Omental fat pad (tissue), 4 donors: ENCODE data around the gene IL11. TPM values are rescaled to one million over a fixed set of nuclear protein-coding genes. Genes with fewer than 3 reads are reported as not detected.

Experiments
- ATAC-seq: fragments of 150-250 bp; one replicate; pipeline ENCODE4 v1.9.1; 2016; ENCODE audit warnings: mild to moderate bottlenecking, moderate library complexity; ENCODE audit not compliant: low FRiP score
- DNase-seq: peaks from one replicate; pipeline ENCODE4 v3.0.0-alpha.2; 2019; ENCODE audit warnings: low spot score
- total RNA-seq, 4 donors: library from RNA; depleted of rRNA; stranded (reverse); fragments of >200 nt; gene quantifications; one replicate each; pipeline ENCODE4 v1.1.0, GENCODE V29; 2016
- TF ChIP-seq, protein P1 (sequence below), 3 donors: fragments of 450-650 bp; IDR thresholded peaks; one replicate each; pipeline ENCODE4 v1.5.1; 2016 to 2017; ENCODE audit warnings: antibody characterized with exemption in 3 of 3, mild to moderate bottlenecking in 3 of 3, moderate library complexity in 2 of 3

IL11 gene
- total RNA-seq, 4 donors from 2014 or later: 0.28 to 1.2 TPM; not detected in 2

DNA sequence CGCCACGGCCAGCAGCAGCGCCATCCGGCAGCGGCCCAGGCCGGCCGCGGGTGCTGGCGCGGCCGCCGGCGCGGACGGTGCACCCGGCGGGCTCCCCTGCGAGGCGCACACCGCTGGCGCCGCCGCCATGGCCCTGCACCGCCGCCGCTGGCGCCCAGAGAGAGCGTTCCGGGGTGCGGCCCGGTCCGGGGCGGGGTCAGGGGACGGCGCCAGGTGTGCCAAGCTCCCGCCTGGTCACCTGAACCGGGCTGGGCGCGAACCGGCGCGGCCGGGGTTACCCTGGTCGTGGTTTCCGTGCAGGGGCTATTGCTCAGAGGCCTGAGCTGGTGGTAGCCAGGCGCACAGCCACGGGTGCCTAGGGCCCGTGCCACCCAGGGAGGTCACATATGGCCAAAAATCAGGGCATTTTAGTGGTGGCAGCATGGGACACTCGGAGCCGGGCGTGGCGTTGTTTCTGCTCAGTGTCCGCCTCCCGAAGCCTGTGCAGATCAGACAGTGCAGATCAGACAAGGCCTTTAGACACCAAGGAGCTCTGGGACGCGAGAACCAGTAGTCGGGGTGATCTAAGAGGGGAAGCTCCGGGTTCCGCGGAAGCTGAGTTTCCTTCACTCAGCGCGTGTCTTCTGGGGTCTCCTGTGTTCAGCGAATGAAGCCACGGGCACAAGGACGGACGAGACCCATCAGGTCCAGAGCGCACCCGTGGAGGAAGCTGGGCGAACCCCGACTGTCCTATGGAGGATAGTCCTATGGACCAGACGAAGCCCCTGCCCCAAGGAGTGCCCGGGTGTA is 14.1 kb upstream of the IL11 start, which contains the start of gene TMEM238:
Gene TMEM238 (minus strand): TSS at position 162 of the 789 bp plus-strand sequence. CDS start 33 bp downstream, at position 129.
- peak; percentile 1 for ATAC-seq
- TF ChIP-seq, protein P1, sequence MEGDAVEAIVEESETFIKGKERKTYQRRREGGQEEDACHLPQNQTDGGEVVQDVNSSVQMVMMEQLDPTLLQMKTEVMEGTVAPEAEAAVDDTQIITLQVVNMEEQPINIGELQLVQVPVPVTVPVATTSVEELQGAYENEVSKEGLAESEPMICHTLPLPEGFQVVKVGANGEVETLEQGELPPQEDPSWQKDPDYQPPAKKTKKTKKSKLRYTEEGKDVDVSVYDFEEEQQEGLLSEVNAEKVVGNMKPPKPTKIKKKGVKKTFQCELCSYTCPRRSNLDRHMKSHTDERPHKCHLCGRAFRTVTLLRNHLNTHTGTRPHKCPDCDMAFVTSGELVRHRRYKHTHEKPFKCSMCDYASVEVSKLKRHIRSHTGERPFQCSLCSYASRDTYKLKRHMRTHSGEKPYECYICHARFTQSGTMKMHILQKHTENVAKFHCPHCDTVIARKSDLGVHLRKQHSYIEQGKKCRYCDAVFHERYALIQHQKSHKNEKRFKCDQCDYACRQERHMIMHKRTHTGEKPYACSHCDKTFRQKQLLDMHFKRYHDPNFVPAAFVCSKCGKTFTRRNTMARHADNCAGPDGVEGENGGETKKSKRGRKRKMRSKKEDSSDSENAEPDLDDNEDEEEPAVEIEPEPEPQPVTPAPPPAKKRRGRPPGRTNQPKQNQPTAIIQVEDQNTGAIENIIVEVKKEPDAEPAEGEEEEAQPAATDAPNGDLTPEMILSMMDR (IDR thresholded peaks at IDR 0.05): no peak
- no peak for DNase-seq

DNA sequence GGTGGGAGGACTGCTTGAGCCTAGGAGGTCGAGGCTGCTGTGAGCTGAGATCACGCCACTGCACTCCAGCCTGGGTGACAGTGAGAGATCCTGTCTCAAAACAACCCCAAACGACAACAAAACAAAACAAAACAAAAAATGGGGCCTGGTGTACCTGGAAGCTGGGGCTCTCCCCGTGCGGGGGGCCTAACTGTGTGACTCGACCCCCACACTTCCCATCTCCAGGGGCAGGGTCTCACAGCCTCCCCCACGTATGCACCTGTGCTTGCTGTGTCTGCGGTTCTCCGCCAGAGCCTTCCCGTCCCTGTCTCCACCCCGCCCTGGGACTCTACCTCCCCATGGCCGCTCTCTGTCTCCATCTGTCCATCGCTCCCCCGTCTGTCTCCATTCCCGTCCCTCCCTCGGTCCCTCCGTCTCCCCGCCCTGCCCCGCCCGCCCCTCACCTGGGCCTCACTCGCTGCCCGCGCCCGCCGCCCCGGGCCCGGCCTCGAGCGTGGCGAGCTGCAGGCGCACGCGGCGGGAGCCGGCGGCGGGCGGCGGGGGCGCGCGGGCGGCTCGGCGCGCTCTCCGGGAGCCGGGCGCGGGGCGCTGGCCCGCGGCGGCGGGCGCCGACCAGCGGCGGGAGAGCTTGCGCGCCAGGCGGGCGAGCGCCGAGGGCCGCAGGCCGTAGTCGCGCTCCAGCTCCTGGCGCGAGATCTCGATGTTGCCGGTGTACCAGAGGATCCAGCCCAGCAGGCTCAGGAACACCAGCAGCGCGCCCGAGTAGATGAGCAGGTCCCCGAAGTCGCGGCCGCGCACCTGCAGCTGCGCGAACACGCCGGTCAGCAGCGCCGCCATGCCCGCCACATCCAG is 13.2 kb upstream of the IL11 start:
- no peak for DNase-seq

DNA sequence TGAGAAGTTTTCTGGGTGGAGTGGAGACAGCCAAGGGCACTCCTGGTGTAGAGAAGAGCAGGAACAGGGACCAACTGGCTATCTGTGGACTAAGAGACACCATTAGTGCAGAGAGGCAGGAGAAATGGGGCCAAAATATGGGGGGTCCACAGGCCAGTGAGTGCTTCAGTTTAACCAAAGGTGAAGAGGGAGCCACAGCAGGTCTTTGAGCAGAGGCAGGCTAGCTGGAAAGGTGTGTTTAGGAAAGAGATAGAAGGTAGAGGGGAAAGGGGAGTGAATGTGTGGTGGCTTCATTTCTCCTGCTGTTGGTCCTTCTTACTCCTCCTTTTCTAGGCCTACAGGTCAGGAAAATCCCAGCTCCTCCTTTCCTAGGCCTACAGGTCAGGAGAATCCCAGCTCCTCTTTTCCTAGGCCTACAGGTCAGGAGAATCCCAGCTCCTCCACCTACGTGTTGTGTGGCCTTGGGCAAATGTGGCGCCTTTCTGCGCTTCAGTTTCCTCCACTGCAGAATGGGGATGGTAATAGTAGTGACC is 12.3 kb upstream of the IL11 start:
- no peak for DNase-seq
- no peak for ATAC-seq
- TF ChIP-seq, protein P1 (IDR thresholded peaks at IDR 0.05): no peak

More for the DNA sequence above, 13.2 kb upstream of the IL11 start:
- TF ChIP-seq, protein P1 (IDR thresholded peaks at IDR 0.05): no peak
- ATAC-seq: peak; percentile 39

DNA sequence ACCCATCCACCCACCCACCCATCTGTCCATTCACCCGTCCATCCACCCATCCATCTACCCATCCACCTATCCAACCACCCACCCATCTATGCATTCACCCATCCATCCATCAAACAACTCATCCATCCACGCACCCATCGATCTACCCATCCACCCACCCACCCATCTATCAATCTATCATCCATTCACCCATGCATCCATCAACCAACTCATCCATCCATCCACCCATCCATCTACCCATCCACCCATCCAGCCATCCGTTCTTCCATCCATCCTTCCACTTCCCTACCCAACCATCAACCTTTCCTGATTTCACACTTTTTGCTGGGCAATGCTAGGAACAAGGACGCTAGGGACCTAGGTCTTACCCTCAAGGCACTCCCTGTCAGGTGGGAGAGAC is 11.8 kb upstream of the IL11 start:
- TF ChIP-seq, protein P1 (IDR thresholded peaks at IDR 0.05): no peak
- no peak for ATAC-seq
- no peak for DNase-seq

DNA sequence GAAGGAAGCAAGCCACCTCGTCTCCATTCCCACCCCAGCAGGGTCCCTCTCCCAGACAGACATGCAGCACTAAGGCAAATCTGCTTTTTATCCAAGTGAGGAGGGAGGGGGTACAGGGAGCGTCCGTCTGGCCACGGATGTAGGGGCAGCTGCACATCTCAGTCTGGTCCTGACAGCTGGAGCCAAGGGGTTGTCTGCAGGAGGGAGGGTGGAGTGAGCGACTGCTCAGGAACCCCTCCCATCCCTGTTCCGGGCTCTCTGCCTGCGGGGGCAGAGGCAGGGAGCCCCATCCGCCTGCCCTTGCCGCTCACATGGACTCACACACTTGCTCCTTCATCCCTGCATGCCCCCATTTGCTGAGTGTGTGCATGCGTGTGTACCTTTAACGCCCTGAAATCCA is 8.9 kb upstream of the IL11 start:
- ATAC-seq: no peak
- TF ChIP-seq, protein P1 (IDR thresholded peaks at IDR 0.05): no peak

DNA sequence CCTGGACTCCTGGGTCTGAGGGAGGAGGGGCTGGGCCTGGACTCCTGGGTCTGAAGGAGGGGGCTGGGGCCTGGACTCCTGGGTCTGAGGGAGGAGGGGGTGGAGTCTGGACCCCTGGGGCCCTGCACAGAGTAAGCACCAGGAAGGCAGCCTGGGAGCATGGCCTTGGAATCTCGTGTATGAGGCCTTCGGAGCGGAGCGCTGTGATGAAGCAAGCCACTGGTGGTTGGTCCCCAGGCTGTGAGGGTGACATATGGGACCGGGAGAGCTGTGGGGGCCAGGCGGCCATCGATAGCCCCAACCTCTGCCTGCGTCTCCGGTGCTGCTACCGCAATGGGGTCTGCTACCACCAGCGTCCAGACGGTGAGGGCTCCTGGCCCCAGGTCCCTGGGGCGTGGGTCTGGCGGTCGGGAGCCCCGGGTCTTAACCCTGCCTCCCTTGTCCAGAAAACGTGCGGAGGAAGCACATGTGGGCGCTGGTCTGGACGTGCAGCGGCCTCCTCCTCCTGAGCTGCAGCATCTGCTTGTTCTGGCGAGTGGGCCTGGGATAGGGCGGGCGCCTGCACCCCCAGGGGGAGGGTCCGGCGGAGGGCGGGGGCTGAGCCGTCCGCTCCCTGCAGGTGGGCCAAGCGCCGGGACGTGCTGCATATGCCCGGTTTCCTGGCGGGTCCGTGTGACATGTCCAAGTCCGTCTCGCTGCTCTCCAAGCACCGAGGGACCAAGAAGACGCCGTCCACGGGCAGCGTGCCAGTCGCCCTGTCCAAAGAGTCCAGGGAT is 7.3 kb upstream of the IL11 start:
- TF ChIP-seq, protein P1 (IDR thresholded peaks at IDR 0.05): no peak
- ATAC-seq (no peak), DNase-seq (no peak)

More for the DNA sequence above, 8.9 kb upstream of the IL11 start:
- DNase-seq: no peak
